IMR-90 (cell line): Measurements from ENCODE around the gene CEP152.

ENCODE experiments used
- CEBPB ChIP-seq: IDR thresholded peaks from 2 replicates; pipeline ENCODE4 v1.6.1; 2012; ENCODE audit warnings: low read depth, low read length, improper control_type of control experiment
- MAFK ChIP-seq: IDR thresholded peaks from 2 replicates; pipeline ENCODE4 v1.6.1; 2012; ENCODE audit warnings: low read depth, low read length, improper control_type of control experiment
- MXI1 ChIP-seq: IDR thresholded peaks from 2 replicates; pipeline ENCODE4 v1.6.1; 2012; ENCODE audit warnings: low read depth, mild to moderate bottlenecking, low read length, moderate library complexity, borderline replicate concordance
- NFE2L2 ChIP-seq: fragments of 150-350 bp; IDR thresholded peaks from 2 replicates; pipeline ENCODE4 v1.6.1; 2016; ENCODE audit warnings: low read depth, mild to moderate bottlenecking, low read length
- POLR2A ChIP-seq: IDR thresholded peaks from 2 replicates; pipeline ENCODE4 v1.6.1; 2012; ENCODE audit warnings: mild to moderate bottlenecking, low read depth, low read length
- RAD21 ChIP-seq: IDR thresholded peaks from 2 replicates; pipeline ENCODE4 v1.6.1; 2012; ENCODE audit warnings: low read length, improper control_type of control experiment
- RCOR1 ChIP-seq: IDR thresholded peaks from 2 replicates; pipeline ENCODE4 v1.6.1; 2012; ENCODE audit warnings: mild to moderate bottlenecking, low read length, improper control_type of control experiment; ENCODE audit not compliant: insufficient replicate concordance
- SMC3 ChIP-seq: fragments of 150-350 bp; IDR thresholded peaks from 2 replicates; pipeline ENCODE4 v1.6.1; 2016; ENCODE audit warnings: low read depth, mild to moderate bottlenecking, antibody characterized with exemption, low read length, moderate library complexity
- USF2 ChIP-seq: fragments of 150-350 bp; IDR thresholded peaks from 2 replicates; pipeline ENCODE4 v1.6.1; 2017; ENCODE audit warnings: mild to moderate bottlenecking, antibody characterized with exemption, low read length, low read depth
- TF ChIP-seq, protein P1 (sequence below): conservative IDR thresholded peaks from 2 replicates; pipeline ENCODE4 v1.5.1; 2012; ENCODE audit warnings: mild to moderate bottlenecking, low read depth, low read length, improper control_type of control experiment

DNA sequence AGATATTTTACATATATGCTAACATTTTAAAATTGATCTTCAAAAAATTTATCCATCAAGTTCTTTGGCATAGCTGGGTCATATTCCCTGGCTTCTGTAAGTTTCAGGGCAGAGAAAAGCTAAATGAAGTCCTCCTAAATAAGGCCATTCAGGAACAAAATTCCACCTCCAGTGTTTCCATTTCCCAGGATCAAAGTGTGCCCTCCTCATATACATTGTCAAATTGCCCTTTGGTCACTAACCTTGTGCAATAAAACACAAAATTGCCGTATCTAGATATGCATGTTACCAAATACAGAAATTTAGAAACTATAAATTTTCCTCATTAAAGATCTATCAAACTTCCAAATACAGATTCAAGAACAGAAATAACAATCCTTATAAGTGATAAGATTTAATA is 10.6 kb downstream of the CEP152 start:
- TF ChIP-seq, protein P1, sequence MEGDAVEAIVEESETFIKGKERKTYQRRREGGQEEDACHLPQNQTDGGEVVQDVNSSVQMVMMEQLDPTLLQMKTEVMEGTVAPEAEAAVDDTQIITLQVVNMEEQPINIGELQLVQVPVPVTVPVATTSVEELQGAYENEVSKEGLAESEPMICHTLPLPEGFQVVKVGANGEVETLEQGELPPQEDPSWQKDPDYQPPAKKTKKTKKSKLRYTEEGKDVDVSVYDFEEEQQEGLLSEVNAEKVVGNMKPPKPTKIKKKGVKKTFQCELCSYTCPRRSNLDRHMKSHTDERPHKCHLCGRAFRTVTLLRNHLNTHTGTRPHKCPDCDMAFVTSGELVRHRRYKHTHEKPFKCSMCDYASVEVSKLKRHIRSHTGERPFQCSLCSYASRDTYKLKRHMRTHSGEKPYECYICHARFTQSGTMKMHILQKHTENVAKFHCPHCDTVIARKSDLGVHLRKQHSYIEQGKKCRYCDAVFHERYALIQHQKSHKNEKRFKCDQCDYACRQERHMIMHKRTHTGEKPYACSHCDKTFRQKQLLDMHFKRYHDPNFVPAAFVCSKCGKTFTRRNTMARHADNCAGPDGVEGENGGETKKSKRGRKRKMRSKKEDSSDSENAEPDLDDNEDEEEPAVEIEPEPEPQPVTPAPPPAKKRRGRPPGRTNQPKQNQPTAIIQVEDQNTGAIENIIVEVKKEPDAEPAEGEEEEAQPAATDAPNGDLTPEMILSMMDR = no peak
- no peak for TF ChIP-seq SMC3
- no peak for TF ChIP-seq MXI1
- no peak for TF ChIP-seq USF2
- TF ChIP-seq CEBPB = no peak
- TF ChIP-seq POLR2A = no peak
- no peak for TF ChIP-seq RAD21
- TF ChIP-seq RCOR1 = no peak
- TF ChIP-seq MAFK = no peak
- TF ChIP-seq NFE2L2 = no peak
